Pancreas (tissue), 10 donors: ENCODE data around the gene ACAD9. TPM values are rescaled to one million over a fixed set of nuclear protein-coding genes. Genes with fewer than 3 reads are reported as not detected.

ENCODE experiments used
- ATAC-seq, 4 donors: fragments of 200-7000 bp; cut with Tn5 transposase; one replicate each; pipeline versions ENCODE4 v1.8.0 to v1.9.1; 2020; ENCODE audit warnings: mild to moderate bottlenecking in 4 of 4, moderate library complexity in 4 of 4
- DNase-seq, 6 donors: peaks; one replicate each; pipeline ENCODE4 v3.0.0-alpha.2; 2020
- FAIRE-seq: peaks from 2 replicates; lab custom pipeline; 2012; peaks lifted over from hg19 to GRCh38; lab: Jason Lieb, UNC
- H3K27ac ChIP-seq, 4 donors: fragments of 200-600 bp; sonication (generic); 1 replicate in 3 of 4; 2 replicates in 1 of 4; pipeline versions ENCODE4 v1.5.0 to v1.8.0; 2020
- H3K27me3 ChIP-seq, 4 donors: fragments of 200-600 bp; one replicate each; pipeline ENCODE4 v1.8.0; 2021
- H3K36me3 ChIP-seq, 3 donors: fragments of 200-600 bp; sonication (generic) in 1 of 3; one replicate each; pipeline versions ENCODE4 v1.5.0 to v1.8.0; 2020 to 2021
- H3K4me1 ChIP-seq, 3 donors: fragments of 200-600 bp; one replicate each; pipeline ENCODE4 v1.8.0; 2021
- H3K4me3 ChIP-seq, 4 donors: fragments of 200-600 bp; sonication (generic) in 2 of 4; one replicate each; pipeline versions ENCODE4 v1.5.0 to v1.8.0; 2020 to 2021
- H3K9me3 ChIP-seq, 4 donors: fragments of 200-600 bp; one replicate each; pipeline ENCODE4 v1.8.0; 2021
- CTCF ChIP-seq, 4 donors: fragments of 200-600 bp; sonication (generic) in 3 of 4; IDR thresholded peaks; one replicate each; pipeline versions ENCODE4 v1.5.0 to v1.8.0; 2021; ENCODE audit warnings: antibody characterized with exemption in 4 of 4
- WGBS, 2 donors: extraction: QIAGEN DNeasy Blood & Tissue Kit; methylation state at CpG; one replicate each; pipeline ENCODE4 v1.1.7; 2013; 5-methylcytosine and 5-hydroxymethylcytosine counted together
- intact Hi-C, 3 donors: fragments of 100-400 bp; cut with DNase I; formaldehyde crosslinking; loops; one replicate each; pipeline versions ENCODE4 v1.11.1 to v1.14.2; 2022
- polyA plus RNA-seq, 2 donors: library from polyadenylated mRNA; stranded (reverse); fragments of 200-250 nt; gene quantifications; one replicate each; pipeline ENCODE4 v1.2.3, GENCODE V29; 2013
- total RNA-seq, 6 donors: library from RNA; stranded (reverse); fragmentation: NEBNext Ultra II Directional in 4 of 6; extraction: Animal tissue kit (Norgen Biotek cat#: 25700) in 4 of 6; gene quantifications; one replicate each; pipeline versions ENCODE4 v1.2.1 to v1.2.4, GENCODE V29; 2021 to 2023
- donor health status: healthy with polysubstance abuse.
- donor health status: DM: no; HTN: no; CAD: no; lungs with moderate emphysema.
- donor health status: DM: no; HTN: no; CAD: no.
- donor health status: control.
- donor health status: control.
- donor health status: Bipolar disorder and iron deficiency.
- donor health status: DM: yes; HTN: yes; CAD: no.
- donor health status: DM: no; HTN: no; CAD: no.
- donor health status: DM: no; HTN: no; CAD: no.
- donor health status: DM: yes; HTN: yes; CAD: no.

Gene ACAD9
- total and polyA plus RNA-seq, 8 donors: 18.0 to 30.5 (median 24.4) TPM

DNA sequence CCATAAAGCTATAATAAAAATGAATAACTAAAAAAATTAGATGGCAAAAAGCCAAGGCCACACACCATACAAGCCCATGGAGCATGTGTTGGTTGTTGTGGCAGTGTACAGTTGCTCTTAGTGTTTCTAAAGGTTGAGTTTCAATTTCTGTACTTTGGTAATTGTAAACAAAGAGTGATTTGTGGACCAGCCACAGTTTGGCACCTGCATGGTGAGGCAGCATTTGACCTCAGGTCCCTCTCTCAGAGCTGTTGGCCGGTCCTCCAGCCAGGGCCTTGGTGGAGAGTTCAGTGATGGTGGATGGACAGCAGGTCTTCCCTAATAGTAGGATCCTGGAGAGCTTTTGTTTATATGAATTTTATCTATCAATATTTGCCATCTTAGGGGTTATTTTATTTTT lies 5.6 kb downstream of the ACAD9 start:
- Histone ChIP-seq H3K27me3 (no peaks in the 10 kb centered on the region), H3K27ac (no peak overlapping the region), H3K4me1 (peaks cover 6 to 22% (median 16%) of the 10 kb centered on the region in 3 donors), H3K4me3 (no peak overlapping the region), H3K9me3 (no peaks in the 10 kb centered on the region), H3K36me3 (no peaks in the 10 kb centered on the region)
- no peak for TF ChIP-seq CTCF (IDR thresholded peaks at IDR 0.05)
- no peak for ATAC-seq
- no peak for FAIRE-seq
- intact Hi-C loops: no loop called here
- no peak for DNase-seq
- 94 to 98% methylated on average over 1 of the region's 1 CpG for WGBS, 2 donors

GRCh38 chr3:128889139-128889894 lies 9.9 kb downstream of the ACAD9 start:
- H3K4me1 ChIP-seq: no peaks in the 10 kb centered on the region

GRCh38 chr3:128895843-128896697 lies 16.6 kb downstream of the ACAD9 start:
- no peaks in the 10 kb centered on the region for H3K9me3 ChIP-seq
- intact Hi-C loops: no loop called here
- peaks cover 12 to 61% (median 31%) of the 10 kb centered on the region in 3 donors for H3K36me3 ChIP-seq
- 83 to 90% methylated on average over 11 of the region's 11 CpGs for WGBS, 2 donors
- TF ChIP-seq CTCF (IDR thresholded peaks at IDR 0.05): no peak
- H3K27ac ChIP-seq: no peak overlapping the region
- DNase-seq (no peak), FAIRE-seq (no peak), ATAC-seq (no peak)
- H3K4me1 ChIP-seq: no peaks in the 10 kb centered on the region
- H3K27me3 ChIP-seq: no peaks in the 10 kb centered on the region
- no peak overlapping the region for H3K4me3 ChIP-seq

More at GRCh38 chr3:128889139-128889894, 9.9 kb downstream of the ACAD9 start:
- 94% methylated on average over 7 of the region's 7 CpGs for WGBS, 2 donors
- no peaks in the 10 kb centered on the region for H3K27me3 ChIP-seq
- H3K27ac ChIP-seq: no peak overlapping the region
- ATAC-seq: no peak
- TF ChIP-seq CTCF (IDR thresholded peaks at IDR 0.05): no peak
- intact Hi-C loops: no loop called here
- no peak for FAIRE-seq
- no peak for DNase-seq
- no peak overlapping the region for H3K4me3 ChIP-seq
- peaks cover 0 to 7% (median 0%) of the 10 kb centered on the region in 3 donors for H3K36me3 ChIP-seq
- H3K9me3 ChIP-seq: no peaks in the 10 kb centered on the region

- Histone ChIP-seq H3K27ac (no peak overlapping the region), H3K27me3 (no peaks in the 10 kb centered on the region), H3K9me3 (no peaks in the 10 kb centered on the region), H3K4me1 (no peaks in the 10 kb centered on the region), H3K36me3 (peaks cover 5 to 76% (median 38%) of the 10 kb centered on the region in 3 donors), H3K4me3 (no peak overlapping the region)
- no peak for TF ChIP-seq CTCF (IDR thresholded peaks at IDR 0.05)
- no peak for ATAC-seq
- intact Hi-C loops: no loop called here
- 91 to 93% methylated on average over 9 of the region's 9 CpGs for WGBS, 2 donors
- DNase-seq: no peak
- no peak for FAIRE-seq
These were observed 23.0 kb downstream of the ACAD9 start for GRCh38 chr3:128902426-128902825.
